ENCODE measurements around the gene KAZALD1.
A peak's percentile ranks its signal among the peaks of the same experiment; 100 is the strongest.

KAZALD1 gene

DNA sequence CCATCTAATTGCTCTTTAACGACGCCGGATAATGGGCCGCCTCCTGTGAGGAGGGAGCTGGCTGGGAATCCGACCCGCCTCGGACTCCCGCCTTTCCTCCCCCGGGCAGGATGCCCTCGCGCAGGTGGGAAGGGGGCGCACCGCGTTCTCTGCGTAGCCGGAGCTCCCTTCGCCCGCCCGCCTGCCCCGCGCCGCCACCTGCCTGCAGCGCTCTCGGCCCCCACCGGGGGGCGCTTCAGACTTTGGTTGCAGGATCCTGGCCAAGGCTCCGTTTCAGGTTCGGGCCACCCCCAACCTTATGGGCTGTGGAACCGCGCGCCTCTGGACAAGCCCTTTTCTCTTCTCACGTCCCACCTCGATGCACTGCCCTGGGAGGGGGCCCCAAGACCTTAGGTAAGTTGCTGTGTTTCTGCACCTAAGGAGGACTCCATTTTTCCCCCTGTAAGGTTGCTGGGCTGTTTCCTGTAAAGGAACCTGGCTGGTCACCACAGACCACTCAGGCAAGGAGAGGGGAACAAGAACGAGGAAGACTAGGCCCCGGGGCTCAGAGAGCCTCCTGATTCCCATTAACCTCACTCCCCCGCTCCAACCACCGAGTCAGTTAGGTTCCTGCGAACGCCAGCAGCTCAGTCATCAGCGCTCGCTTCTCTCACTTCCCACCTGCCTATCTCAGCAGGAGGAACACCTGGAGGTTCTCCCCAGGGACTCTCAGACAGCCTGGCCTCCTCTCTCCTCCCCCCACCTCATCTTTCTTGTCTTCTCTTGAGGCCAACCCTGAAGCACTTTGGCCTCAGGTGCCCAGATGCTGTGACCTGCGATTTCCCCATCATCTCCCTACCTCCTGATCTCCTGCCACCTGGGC is 11.3 kb upstream of the KAZALD1 start:
- peak; percentile 76 for DNase-seq

GRCh38 chr10:101052285-101052684 is 9.5 kb upstream of the KAZALD1 start:
- no peak for DNase-seq

GRCh38 chr10:101053516-101053915 is 8.3 kb upstream of the KAZALD1 start:
- no peak for DNase-seq

DNA sequence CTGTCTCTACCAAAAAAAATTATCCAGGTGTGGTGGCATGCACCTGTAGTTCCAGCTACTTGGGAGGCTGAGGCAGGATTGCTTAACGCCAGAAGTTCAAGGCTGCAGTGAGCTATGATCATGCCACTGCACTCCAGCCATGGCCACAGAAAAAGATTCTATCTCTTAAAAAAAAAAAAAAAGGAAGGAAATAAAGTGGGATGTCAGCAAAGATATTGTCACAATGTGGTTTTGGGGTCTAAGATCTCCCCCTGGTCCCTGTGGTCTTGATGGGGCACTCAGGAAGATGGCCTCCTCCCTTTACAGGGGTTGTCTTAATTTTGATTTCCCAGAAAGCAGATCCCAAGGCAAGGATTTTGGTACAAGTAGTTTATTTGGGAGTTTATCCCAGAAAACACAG is 7.4 kb upstream of the KAZALD1 start:
- peak; percentile 81 for DNase-seq

- DNase-seq, result no peak
These were observed 6.9 kb upstream of the KAZALD1 start for GRCh38 chr10:101054876-101055275.

DNA sequence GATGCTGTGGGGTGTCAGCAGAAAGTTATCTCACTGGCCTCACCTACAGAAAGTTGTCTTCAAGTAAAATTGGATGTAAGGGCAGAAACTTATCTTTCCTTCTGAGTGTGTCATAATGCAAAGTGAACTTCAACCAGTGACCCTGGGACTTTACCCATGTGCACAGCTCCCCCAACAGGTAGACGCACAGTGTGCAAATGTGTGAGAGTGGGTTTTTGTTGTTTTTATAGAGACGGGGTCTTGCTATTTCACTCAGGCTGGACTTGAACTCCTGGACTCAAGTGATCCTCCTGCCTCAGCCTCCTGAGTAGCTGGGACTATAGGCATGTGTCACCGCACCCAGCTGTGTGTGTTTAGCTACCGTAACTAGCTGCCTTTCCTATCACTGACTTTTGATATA is 6.4 kb upstream of the KAZALD1 start:
- DNase-seq, result no peak

- no peak for DNase-seq
These were observed 5.2 kb upstream of the KAZALD1 start for GRCh38 chr10:101056365-101057151.

GRCh38 chr10:101060036-101060950 is 1.5 kb upstream of the KAZALD1 start:
- DNase-seq, result peak; percentile 97

- peak; percentile 97 for DNase-seq
These were observed 702 bp upstream of the KAZALD1 start for GRCh38 chr10:101060951-101061623.

DNA sequence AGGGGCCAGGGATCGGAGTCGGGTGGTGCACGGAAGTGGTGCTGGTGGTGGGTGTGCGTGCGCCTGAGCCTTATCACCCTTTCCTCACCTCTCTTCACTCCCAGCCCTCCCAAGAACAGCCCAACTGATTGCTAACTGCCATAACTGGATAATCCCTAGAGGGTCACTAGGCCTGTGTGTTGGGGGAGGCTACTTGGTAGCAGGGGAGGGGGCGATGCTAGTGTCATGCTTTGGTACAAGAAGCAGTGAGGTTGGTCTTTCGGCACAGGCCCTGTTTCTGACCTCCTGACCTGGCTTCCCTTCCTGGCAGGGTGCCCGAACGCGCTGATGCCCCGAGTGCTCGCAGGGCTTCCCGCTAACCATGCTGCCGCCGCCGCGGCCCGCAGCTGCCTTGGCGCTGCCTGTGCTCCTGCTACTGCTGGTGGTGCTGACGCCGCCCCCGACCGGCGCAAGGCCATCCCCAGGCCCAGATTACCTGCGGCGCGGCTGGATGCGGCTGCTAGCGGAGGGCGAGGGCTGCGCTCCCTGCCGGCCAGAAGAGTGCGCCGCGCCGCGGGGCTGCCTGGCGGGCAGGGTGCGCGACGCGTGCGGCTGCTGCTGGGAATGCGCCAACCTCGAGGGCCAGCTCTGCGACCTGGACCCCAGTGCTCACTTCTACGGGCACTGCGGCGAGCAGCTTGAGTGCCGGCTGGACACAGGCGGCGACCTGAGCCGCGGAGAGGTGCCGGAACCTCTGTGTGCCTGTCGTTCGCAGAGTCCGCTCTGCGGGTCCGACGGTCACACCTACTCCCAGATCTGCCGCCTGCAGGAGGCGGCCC is 652 bp downstream of the KAZALD1 start:
- peak; percentile 82 for DNase-seq

DNA sequence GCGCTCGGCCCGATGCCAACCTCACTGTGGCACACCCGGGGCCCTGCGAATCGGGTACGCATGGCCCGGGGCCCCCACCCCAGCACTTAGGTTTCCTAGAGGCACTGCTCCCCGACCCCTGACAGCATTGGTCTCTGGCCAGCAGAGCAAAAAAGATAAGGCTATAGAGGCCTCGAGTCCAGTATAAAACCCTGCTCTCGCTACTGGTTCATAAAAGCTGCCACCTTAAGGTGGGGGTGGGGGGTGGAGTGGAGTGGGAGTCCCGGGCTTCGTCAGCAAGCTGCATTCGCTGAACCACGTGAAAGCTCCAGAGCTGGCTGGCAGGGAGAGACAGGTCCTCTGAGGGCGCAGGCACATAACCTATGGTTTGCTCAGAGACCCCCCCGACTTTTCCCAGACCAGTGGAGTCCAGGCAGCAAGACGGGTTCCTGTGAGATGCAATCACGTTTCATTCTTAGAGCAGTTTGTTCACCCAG is 1.3 kb downstream of the KAZALD1 start:
- DNase-seq, result peak; percentile 87

- DNase-seq, result peak; percentile 34
These were observed 2.0 kb downstream of the KAZALD1 start for GRCh38 chr10:101063548-101064414.

GRCh38 chr10:101064415-101065030 is 2.7 kb downstream of the KAZALD1 start:
- DNase-seq, result no peak

DNA sequence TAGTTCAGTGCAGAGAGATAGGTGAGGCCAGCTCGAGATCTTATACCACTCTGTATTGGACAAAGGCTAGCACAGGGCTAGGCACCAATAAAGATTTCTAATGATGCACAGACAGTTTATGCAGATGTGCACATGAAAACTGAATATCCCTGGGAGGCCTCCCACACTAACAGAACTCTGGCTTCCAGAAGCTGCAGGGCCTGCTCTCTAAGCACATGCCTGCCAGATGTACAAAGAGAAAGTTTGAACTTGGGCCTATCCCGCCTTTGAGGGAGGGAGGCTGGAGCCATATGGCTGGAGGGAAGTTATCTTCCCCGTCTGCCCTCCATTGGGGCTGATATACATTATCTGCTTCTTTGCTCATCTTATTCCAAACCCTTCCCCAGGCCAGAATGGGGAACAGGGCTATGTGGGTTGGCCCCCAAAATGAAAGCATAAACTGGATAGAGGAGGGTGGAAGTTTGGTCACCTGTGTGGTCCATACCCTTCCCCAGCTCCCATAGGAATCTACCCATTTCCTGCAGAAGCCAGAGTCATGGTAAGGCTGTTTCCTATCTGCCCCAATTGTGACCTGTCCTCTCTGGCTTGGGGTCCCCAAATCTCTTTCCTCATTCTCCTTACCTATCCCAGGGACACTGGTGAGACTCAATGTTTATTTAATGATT is 3.8 kb downstream of the KAZALD1 start:
- DNase-seq, result peak; percentile 32

- peak; percentile 88 for DNase-seq
These were observed 4.5 kb downstream of the KAZALD1 start for GRCh38 chr10:101066146-101066895.

DNA sequence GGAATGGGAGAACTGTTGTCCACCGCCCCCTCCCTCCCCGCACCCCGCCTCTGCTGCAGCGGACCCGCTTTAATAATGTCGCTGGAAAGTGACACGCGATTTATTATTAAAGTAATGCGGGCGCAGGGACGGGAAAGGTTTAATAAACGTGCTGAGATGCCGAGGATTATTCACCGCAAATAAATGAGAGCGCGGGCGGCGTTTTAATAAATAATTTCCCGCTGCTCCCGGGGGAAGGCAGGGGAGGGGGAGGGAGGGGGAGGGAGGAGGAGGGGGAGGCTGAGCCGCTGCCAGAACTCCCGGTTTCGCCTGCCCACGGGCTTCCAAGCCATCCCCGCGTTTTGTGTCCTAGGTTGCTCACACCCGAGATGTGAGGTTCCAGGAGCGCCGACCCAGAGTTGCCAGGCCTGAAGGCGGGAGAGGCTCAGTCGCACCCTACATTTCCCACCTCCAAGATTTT is 5.1 kb downstream of the KAZALD1 start:
- no peak for DNase-seq

- peak; percentile 91 for DNase-seq
These were observed 5.7 kb downstream of the KAZALD1 start for GRCh38 chr10:101067356-101068083.

DNA sequence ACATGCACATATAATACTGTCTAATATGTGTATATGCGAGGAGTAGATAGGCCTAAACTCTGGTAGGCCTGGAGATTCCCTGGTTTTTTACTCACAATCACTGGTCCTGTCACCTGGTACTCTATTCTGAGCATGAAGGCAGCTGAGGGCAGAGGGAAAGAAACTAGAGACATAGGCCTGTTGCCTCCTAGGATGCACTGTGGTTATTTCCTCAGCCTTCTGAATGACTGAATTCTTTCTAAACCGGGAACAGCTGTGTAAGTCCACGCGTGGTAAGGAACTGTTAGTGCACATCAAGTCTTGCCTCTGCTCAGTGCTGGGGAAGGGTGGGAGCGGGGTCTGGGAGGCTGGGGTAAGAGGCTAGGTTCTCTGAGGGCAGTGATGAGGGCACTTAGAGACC is 7.7 kb downstream of the KAZALD1 start:
- no peak for DNase-seq
